Measurements from ENCODE around the gene CDC42BPG.

Gene CDC42BPG

GRCh38 chr11:64790205-64791095 is 54.0 kb downstream of the CDC42BPG start:
- no peak overlapping the region for H3K9ac ChIP-seq (ENCODE audit: low read depth, low read length)
- no peak overlapping the region for H3K4me3 ChIP-seq (ENCODE audit: low read depth, low read length)
- no peaks in the 10 kb centered on the region for H3K9me3 ChIP-seq (ENCODE audit: control insufficient read depth, insufficient read depth, low read length)
- peaks cover 6% of the 10 kb centered on the region for H3K36me3 ChIP-seq (ENCODE audit: control insufficient read depth, insufficient read depth, low read length)
- no peaks in the 10 kb centered on the region for H3K4me1 ChIP-seq (ENCODE audit: control insufficient read depth, insufficient read depth, low read length)
- H3K27me3 ChIP-seq (ENCODE audit: control insufficient read depth, insufficient read depth, low read length) = no peaks in the 10 kb centered on the region

GRCh38 chr11:64789331-64790204 is 54.9 kb downstream of the CDC42BPG start:
- H3K9me3 ChIP-seq (ENCODE audit: control insufficient read depth, insufficient read depth, low read length) = no peaks in the 10 kb centered on the region
- H3K4me1 ChIP-seq (ENCODE audit: control insufficient read depth, insufficient read depth, low read length) = no peaks in the 10 kb centered on the region
- no peaks in the 10 kb centered on the region for H3K27me3 ChIP-seq (ENCODE audit: control insufficient read depth, insufficient read depth, low read length)
- no peak overlapping the region for H3K4me3 ChIP-seq (ENCODE audit: low read depth, low read length)
- H3K36me3 ChIP-seq (ENCODE audit: control insufficient read depth, insufficient read depth, low read length) = peaks cover 6% of the 10 kb centered on the region
- no peak overlapping the region for H3K9ac ChIP-seq (ENCODE audit: low read depth, low read length)

- no peak overlapping the region for H3K4me3 ChIP-seq (ENCODE audit: low read depth, low read length)
- H3K27me3 ChIP-seq (ENCODE audit: control insufficient read depth, insufficient read depth, low read length) = no peaks in the 10 kb centered on the region
- no peaks in the 10 kb centered on the region for H3K9me3 ChIP-seq (ENCODE audit: control insufficient read depth, insufficient read depth, low read length)
- H3K4me1 ChIP-seq (ENCODE audit: control insufficient read depth, insufficient read depth, low read length) = no peaks in the 10 kb centered on the region
- peaks cover 6% of the 10 kb centered on the region for H3K36me3 ChIP-seq (ENCODE audit: control insufficient read depth, insufficient read depth, low read length)
- H3K9ac ChIP-seq (ENCODE audit: low read depth, low read length) = no peak overlapping the region
Observed at GRCh38 chr11:64788321-64789215, 55.9 kb downstream of the CDC42BPG start.

GRCh38 chr11:64787526-64788320 is 56.7 kb downstream of the CDC42BPG start:
- H3K9ac ChIP-seq (ENCODE audit: low read depth, low read length) = no peak overlapping the region
- no peaks in the 10 kb centered on the region for H3K9me3 ChIP-seq (ENCODE audit: control insufficient read depth, insufficient read depth, low read length)
- H3K27me3 ChIP-seq (ENCODE audit: control insufficient read depth, insufficient read depth, low read length) = no peaks in the 10 kb centered on the region
- H3K36me3 ChIP-seq (ENCODE audit: control insufficient read depth, insufficient read depth, low read length) = peaks cover 6% of the 10 kb centered on the region
- H3K4me3 ChIP-seq (ENCODE audit: low read depth, low read length) = no peak overlapping the region
- no peaks in the 10 kb centered on the region for H3K4me1 ChIP-seq (ENCODE audit: control insufficient read depth, insufficient read depth, low read length)

GRCh38 chr11:64786308-64786707 is 58.1 kb downstream of the CDC42BPG start:
- Histone ChIP-seq H3K27me3 (ENCODE audit: control insufficient read depth, insufficient read depth, low read length) (no peaks in the 10 kb centered on the region), H3K36me3 (ENCODE audit: control insufficient read depth, insufficient read depth, low read length) (peaks cover 6% of the 10 kb centered on the region), H3K9me3 (ENCODE audit: control insufficient read depth, insufficient read depth, low read length) (no peaks in the 10 kb centered on the region), H3K4me3 (ENCODE audit: low read depth, low read length) (no peak overlapping the region), H3K4me1 (ENCODE audit: control insufficient read depth, insufficient read depth, low read length) (no peaks in the 10 kb centered on the region), H3K9ac (ENCODE audit: low read depth, low read length) (no peak overlapping the region)

- Histone ChIP-seq H3K4me3 (ENCODE audit: low read depth, low read length) (no peak overlapping the region), H3K27me3 (ENCODE audit: control insufficient read depth, insufficient read depth, low read length) (no peaks in the 10 kb centered on the region), H3K36me3 (ENCODE audit: control insufficient read depth, insufficient read depth, low read length) (peaks cover under 1% of the 10 kb centered on the region), H3K9ac (ENCODE audit: low read depth, low read length) (no peak overlapping the region), H3K9me3 (ENCODE audit: control insufficient read depth, insufficient read depth, low read length) (no peaks in the 10 kb centered on the region), H3K4me1 (ENCODE audit: control insufficient read depth, insufficient read depth, low read length) (no peaks in the 10 kb centered on the region)
Observed at GRCh38 chr11:64784813-64785581, 59.5 kb downstream of the CDC42BPG start.

- Histone ChIP-seq H3K4me3 (ENCODE audit: low read depth, low read length) (peak within 1 kb of the TSS; percentile 77), H3K9ac (ENCODE audit: low read depth, low read length) (peak within 1 kb of the TSS; percentile 80), H3K4me1 (ENCODE audit: control insufficient read depth, insufficient read depth, low read length) (peaks cover 7% of the 10 kb centered on the region), H3K27me3 (ENCODE audit: control insufficient read depth, insufficient read depth, low read length) (no peaks in the 10 kb centered on the region), H3K9me3 (ENCODE audit: control insufficient read depth, insufficient read depth, low read length) (no peaks in the 10 kb centered on the region), H3K36me3 (ENCODE audit: control insufficient read depth, insufficient read depth, low read length) (peaks cover 23% of the 10 kb centered on the region)
Observed at GRCh38 chr11:64778473-64779298, 65.8 kb downstream of the CDC42BPG start, which contains the start of gene SF1. Gene SF1, minus strand, starts transcription at chr11:64778542. Its CDS starts 150 bp downstream, at chr11:64778392.

GRCh38 chr11:64778223-64778472 is 66.3 kb downstream of the CDC42BPG start:
- Histone ChIP-seq H3K36me3 (ENCODE audit: control insufficient read depth, insufficient read depth, low read length) (peaks cover 26% of the 10 kb centered on the region), H3K9me3 (ENCODE audit: control insufficient read depth, insufficient read depth, low read length) (no peaks in the 10 kb centered on the region), H3K9ac (ENCODE audit: low read depth, low read length) (peak overlapping the region; percentile 80), H3K4me3 (ENCODE audit: low read depth, low read length) (peak overlapping the region; percentile 48), H3K27me3 (ENCODE audit: control insufficient read depth, insufficient read depth, low read length) (no peaks in the 10 kb centered on the region), H3K4me1 (ENCODE audit: control insufficient read depth, insufficient read depth, low read length) (peaks cover 7% of the 10 kb centered on the region)

GRCh38 chr11:64777449-64778222 is 66.8 kb downstream of the CDC42BPG start:
- Histone ChIP-seq H3K27me3 (ENCODE audit: control insufficient read depth, insufficient read depth, low read length) (no peaks in the 10 kb centered on the region), H3K36me3 (ENCODE audit: control insufficient read depth, insufficient read depth, low read length) (peaks cover 30% of the 10 kb centered on the region), H3K9ac (ENCODE audit: low read depth, low read length) (peak overlapping the region; percentile 80), H3K4me3 (ENCODE audit: low read depth, low read length) (peak overlapping the region; percentile 77), H3K9me3 (ENCODE audit: control insufficient read depth, insufficient read depth, low read length) (no peaks in the 10 kb centered on the region), H3K4me1 (ENCODE audit: control insufficient read depth, insufficient read depth, low read length) (peaks cover 7% of the 10 kb centered on the region)

Data from iPS-15b (cell line).